DMS 273 (cell line): Measurements from ENCODE around the gene CREB3L2.
"Not testable (repeated sequence)": the region's sequence is repeated elsewhere in the genome, so short reads cannot be mapped to it uniquely, and the experiment has no call there.

Experiments
- DNase-seq: peaks from one replicate; lab custom pipeline; 2025; ENCODE audit not compliant: unreplicated experiment; lab: John Stamatoyannopoulos, UW

CREB3L2 gene

GRCh38 chr7:138014201-138014600, 12.3 kb upstream of the CREB3L2 start:
- DNase-seq = not testable (repeated sequence)

- DNase-seq = no peak
Observed at GRCh38 chr7:138009350-138009653, 7.4 kb upstream of the CREB3L2 start.

- peak; percentile 87 for DNase-seq
Observed at GRCh38 chr7:138008588-138009349, 6.9 kb upstream of the CREB3L2 start.

- no peak for DNase-seq
Observed at GRCh38 chr7:138008019-138008587, 6.2 kb upstream of the CREB3L2 start.

GRCh38 chr7:138006106-138006505, 4.2 kb upstream of the CREB3L2 start:
- no peak for DNase-seq

GRCh38 chr7:138004936-138005335, 3.0 kb upstream of the CREB3L2 start:
- no peak for DNase-seq

- DNase-seq = no peak
Observed at GRCh38 chr7:138004046-138004445, 2.2 kb upstream of the CREB3L2 start.

- peak; percentile 37 for DNase-seq
Observed at GRCh38 chr7:138002828-138003189, 923 bp upstream of the CREB3L2 start.

- DNase-seq = peak; percentile 100
Observed at GRCh38 chr7:138002096-138002827, 376 bp upstream of the CREB3L2 start.

GRCh38 chr7:138000081-138000701, 1.7 kb downstream of the CREB3L2 start:
- DNase-seq = peak; percentile 70

GRCh38 chr7:137999496-138000080, 2.3 kb downstream of the CREB3L2 start:
- DNase-seq = peak; percentile 35

- DNase-seq = peak; percentile 67
Observed at GRCh38 chr7:137998250-137998649, 3.6 kb downstream of the CREB3L2 start.

- peak; percentile 60 for DNase-seq
Observed at GRCh38 chr7:137996871-137997270, 5.0 kb downstream of the CREB3L2 start.

- peak; percentile 99 for DNase-seq
Observed at GRCh38 chr7:137996386-137996851, 5.5 kb downstream of the CREB3L2 start.

GRCh38 chr7:137994216-137994615, 7.7 kb downstream of the CREB3L2 start:
- peak; percentile 39 for DNase-seq

- no peak for DNase-seq
Observed at GRCh38 chr7:137993395-137993743, 8.5 kb downstream of the CREB3L2 start.

- DNase-seq = peak; percentile 80
Observed at GRCh38 chr7:137992550-137993394, 9.1 kb downstream of the CREB3L2 start.

- DNase-seq = peak; percentile 50
Observed at GRCh38 chr7:137992104-137992549, 9.8 kb downstream of the CREB3L2 start.

GRCh38 chr7:137990251-137990941, 11.5 kb downstream of the CREB3L2 start:
- no peak for DNase-seq

GRCh38 chr7:137989590-137989989, 12.3 kb downstream of the CREB3L2 start:
- no peak for DNase-seq
